DOHH2 (cell line): ENCODE measurements around the gene UQCC5.

Source experiments
- H3F3A ChIP-seq: fragments of 200-600 bp; sonication (generic), shearing (Covaris generic); 2 replicates; pipeline ENCODE4 v1.6.0; 2016; ENCODE audit warnings: antibody characterized with exemption, mild to moderate bottlenecking; ENCODE audit not compliant: control insufficient read depth, insufficient read depth
- H3K27ac ChIP-seq: fragments of 200-600 bp; sonication (generic); 2 replicates; pipeline ENCODE4 v1.5.1; 2014; ENCODE audit warnings: low read depth, mild to moderate bottlenecking, low read length, moderate library complexity
- H3K27me3 ChIP-seq: fragments of 200-600 bp; sonication (generic); 2 replicates; pipeline ENCODE4 v1.6.1; 2014; ENCODE audit warnings: mild to moderate bottlenecking, low read length, mixed read lengths; ENCODE audit not compliant: control insufficient read depth
- H3K36me3 ChIP-seq: fragments of 200-600 bp; sonication (generic); 2 replicates; pipeline ENCODE4 v1.6.1; 2014; ENCODE audit warnings: mild to moderate bottlenecking, low read length, moderate library complexity, mixed read lengths; ENCODE audit not compliant: control insufficient read depth
- H3K4me1 ChIP-seq: fragments of 200-600 bp; sonication (generic); 2 replicates; pipeline ENCODE4 v1.6.1; 2014; ENCODE audit warnings: mild to moderate bottlenecking, low read length, mixed read lengths; ENCODE audit not compliant: control insufficient read depth
- H3K4me2 ChIP-seq: fragments of 200-600 bp; sonication (generic); 2 replicates; pipeline ENCODE4 v1.6.0; 2014; ENCODE audit warnings: mild to moderate bottlenecking, low read length, moderate library complexity
- H3K4me3 ChIP-seq: fragments of 200-600 bp; sonication (generic); 2 replicates; pipeline ENCODE4 v1.5.1; 2014; ENCODE audit warnings: mild to moderate bottlenecking, low read length, mixed read lengths
- H3K79me2 ChIP-seq: fragments of 200-600 bp; sonication (generic); 2 replicates; pipeline ENCODE4 v1.6.1; 2014; ENCODE audit warnings: mild to moderate bottlenecking, low read length, mixed read lengths; ENCODE audit not compliant: control insufficient read depth
- H3K9me2 ChIP-seq: fragments of 200-600 bp; sonication (generic); replicated peaks from 2 replicates; pipeline ENCODE4 v1.6.1; 2014; ENCODE audit warnings: mild to moderate bottlenecking, low read length, mixed read lengths; ENCODE audit not compliant: control insufficient read depth
- H3K9me3 ChIP-seq: fragments of 200-600 bp; sonication (generic); 2 replicates; pipeline ENCODE4 v1.6.1; 2014; ENCODE audit warnings: antibody characterized with exemption, low read length, mixed read lengths; ENCODE audit not compliant: control insufficient read depth, insufficient read depth
- H4K20me1 ChIP-seq: fragments of 200-600 bp; sonication (generic); 2 replicates; pipeline ENCODE4 v1.6.0; 2014; ENCODE audit warnings: low read depth, mild to moderate bottlenecking, antibody characterized with exemption, low read length, moderate library complexity; ENCODE audit not compliant: control insufficient read depth, insufficient read depth
- EZH2phosphoT487 ChIP-seq: fragments of 200-600 bp; sonication (generic); IDR thresholded peaks from 2 replicates; pipeline ENCODE4 v1.6.1; 2017; ENCODE audit warnings: borderline replicate concordance, mild to moderate bottlenecking, antibody characterized with exemption, low read length, moderate library complexity, mixed read lengths
- TF ChIP-seq, protein P1 (sequence below): fragments of 200-600 bp; sonication (generic); IDR thresholded peaks from one replicate; pipeline ENCODE4 v1.5.1; 2014; ENCODE audit warnings: antibody characterized with exemption, mild to moderate bottlenecking, low read depth, low read length; ENCODE audit not compliant: poor library complexity, severe bottlenecking

The UQCC5 gene

DNA sequence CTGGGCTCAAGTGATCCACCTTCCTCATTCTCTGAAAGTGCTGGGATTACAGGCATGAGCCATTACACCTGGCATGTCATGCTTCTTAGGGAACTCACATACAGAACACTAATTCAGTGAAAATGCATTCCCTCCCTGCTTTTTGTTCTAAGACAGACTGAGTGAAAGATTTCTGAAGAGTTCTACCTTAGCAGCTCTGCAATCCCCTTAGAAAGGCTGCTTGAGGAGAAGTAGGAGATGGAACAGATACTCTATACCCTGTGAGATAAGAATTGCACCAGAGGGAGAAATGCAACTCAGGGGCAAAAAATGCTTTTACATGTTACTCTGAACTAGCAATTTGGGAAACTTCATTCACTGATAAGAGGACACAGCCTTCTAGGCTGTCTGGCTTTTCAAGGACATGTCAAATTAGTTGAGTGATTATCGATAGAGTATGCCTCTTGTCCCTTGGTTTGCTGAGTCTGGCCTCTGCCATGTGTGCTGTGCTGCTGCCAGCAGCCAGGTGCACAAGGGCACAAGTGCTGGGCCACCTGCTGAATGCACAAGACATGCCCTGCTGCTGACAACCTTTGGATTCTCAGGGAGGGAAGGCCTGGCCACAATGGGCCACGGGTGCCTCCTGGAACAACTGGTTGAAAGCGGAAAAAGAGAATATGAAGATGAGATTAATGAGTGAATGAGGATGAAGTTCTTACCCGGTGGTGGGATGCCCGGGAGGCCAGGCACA is 17.8 kb downstream of the UQCC5 start:
- Histone ChIP-seq H3K79me2 (no peaks in the 10 kb centered on the region), H3K4me2 (no peak overlapping the region), H3K9me3 (no peaks in the 10 kb centered on the region), H3K27ac (no peak overlapping the region), H3K4me3 (no peak overlapping the region), H3F3A (peaks cover 3% of the 10 kb centered on the region; the same call in 1 of the 2 replicates), H4K20me1 (0 out of 2 replicates have a peak, but pooled peaks cover 3% of the 10 kb centered on the region), H3K36me3 (peaks cover 80% of the 10 kb centered on the region), H3K9me2 (no peaks in the 10 kb centered on the region), H3K27me3 (no peaks in the 10 kb centered on the region), H3K4me1 (no peaks in the 10 kb centered on the region)
- TF ChIP-seq EZH2phosphoT487: no peak
- TF ChIP-seq, protein P1, sequence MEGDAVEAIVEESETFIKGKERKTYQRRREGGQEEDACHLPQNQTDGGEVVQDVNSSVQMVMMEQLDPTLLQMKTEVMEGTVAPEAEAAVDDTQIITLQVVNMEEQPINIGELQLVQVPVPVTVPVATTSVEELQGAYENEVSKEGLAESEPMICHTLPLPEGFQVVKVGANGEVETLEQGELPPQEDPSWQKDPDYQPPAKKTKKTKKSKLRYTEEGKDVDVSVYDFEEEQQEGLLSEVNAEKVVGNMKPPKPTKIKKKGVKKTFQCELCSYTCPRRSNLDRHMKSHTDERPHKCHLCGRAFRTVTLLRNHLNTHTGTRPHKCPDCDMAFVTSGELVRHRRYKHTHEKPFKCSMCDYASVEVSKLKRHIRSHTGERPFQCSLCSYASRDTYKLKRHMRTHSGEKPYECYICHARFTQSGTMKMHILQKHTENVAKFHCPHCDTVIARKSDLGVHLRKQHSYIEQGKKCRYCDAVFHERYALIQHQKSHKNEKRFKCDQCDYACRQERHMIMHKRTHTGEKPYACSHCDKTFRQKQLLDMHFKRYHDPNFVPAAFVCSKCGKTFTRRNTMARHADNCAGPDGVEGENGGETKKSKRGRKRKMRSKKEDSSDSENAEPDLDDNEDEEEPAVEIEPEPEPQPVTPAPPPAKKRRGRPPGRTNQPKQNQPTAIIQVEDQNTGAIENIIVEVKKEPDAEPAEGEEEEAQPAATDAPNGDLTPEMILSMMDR: no peak

- Histone ChIP-seq H4K20me1 (0 out of 2 replicates have a peak, but pooled peaks cover 3% of the 10 kb centered on the region), H3K9me2 (no peaks in the 10 kb centered on the region), H3F3A (peaks cover 3% of the 10 kb centered on the region; the same call in 1 of the 2 replicates), H3K9me3 (no peaks in the 10 kb centered on the region), H3K4me2 (no peak overlapping the region), H3K4me1 (no peaks in the 10 kb centered on the region), H3K27ac (no peak overlapping the region), H3K79me2 (no peaks in the 10 kb centered on the region), H3K4me3 (no peak overlapping the region), H3K27me3 (no peaks in the 10 kb centered on the region), H3K36me3 (peaks cover 83% of the 10 kb centered on the region)
- TF ChIP-seq, protein P1: no peak
- no peak for TF ChIP-seq EZH2phosphoT487
These were observed 18.7 kb downstream of the UQCC5 start for GRCh38 chr3:52555056-52555455.

DNA sequence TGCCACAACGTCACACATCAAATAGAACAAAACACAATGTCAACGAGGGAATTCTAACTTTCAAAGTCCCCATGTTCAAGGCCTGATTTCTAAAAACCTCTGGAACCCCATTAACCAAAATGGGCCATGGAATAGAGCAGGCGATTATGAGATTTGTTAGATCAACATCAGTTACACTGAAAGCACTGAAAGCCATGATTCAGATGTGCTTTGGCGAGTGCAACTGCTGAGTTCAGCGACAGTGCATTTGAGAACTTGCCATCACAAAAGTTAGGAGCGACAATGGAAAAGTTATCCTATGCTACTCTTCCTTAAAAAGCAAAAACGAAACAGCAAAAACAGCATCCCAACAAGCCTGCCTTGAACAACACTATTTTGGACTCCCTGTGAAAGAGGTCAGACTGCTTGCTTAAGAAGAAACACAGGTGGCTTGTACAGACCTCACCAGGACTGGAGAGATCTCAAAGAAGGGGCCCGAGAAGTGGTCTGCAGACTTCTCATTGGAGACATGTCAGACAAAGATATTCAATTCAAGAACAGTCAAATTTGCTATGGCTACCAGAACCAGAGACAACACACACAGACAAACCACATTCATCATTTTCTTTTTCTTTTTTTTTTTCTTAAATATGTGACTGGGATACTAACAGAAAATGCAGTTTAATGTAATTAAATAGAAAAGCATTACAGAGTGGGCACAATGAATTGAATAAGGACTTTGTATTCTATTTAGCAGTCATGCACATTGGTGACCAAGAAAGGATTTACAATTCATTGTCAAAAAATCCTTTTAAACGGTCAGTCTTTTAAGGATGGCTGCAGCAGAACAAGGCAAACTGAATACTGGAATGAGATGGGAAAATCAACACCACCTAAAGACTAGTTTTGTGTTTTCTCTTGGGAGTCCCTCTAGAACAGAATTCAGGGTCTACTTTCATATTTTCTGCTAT is 20.9 kb downstream of the UQCC5 start:
- Histone ChIP-seq H4K20me1 (0 out of 2 replicates have a peak, but pooled peaks cover 3% of the 10 kb centered on the region), H3K36me3 (peaks cover 82% of the 10 kb centered on the region), H3F3A (peaks cover 2% of the 10 kb centered on the region; the same call in 1 of the 2 replicates), H3K79me2 (no peaks in the 10 kb centered on the region), H3K27me3 (no peaks in the 10 kb centered on the region), H3K4me3 (no peak overlapping the region), H3K27ac (no peak overlapping the region), H3K4me1 (no peaks in the 10 kb centered on the region), H3K4me2 (no peak overlapping the region), H3K9me3 (no peaks in the 10 kb centered on the region), H3K9me2 (no peaks in the 10 kb centered on the region)
- TF ChIP-seq, protein P1: no peak
- no peak for TF ChIP-seq EZH2phosphoT487
